ENCODE measurements around the gene PLCL1. TPM values are rescaled to one million over a fixed set of nuclear protein-coding genes. Genes with fewer than 3 reads are reported as not detected.

Gene PLCL1
- polyA plus RNA-seq, 1 of the 3 experiments (the other 2 are of a cell fraction) = 7.7 TPM

DNA sequence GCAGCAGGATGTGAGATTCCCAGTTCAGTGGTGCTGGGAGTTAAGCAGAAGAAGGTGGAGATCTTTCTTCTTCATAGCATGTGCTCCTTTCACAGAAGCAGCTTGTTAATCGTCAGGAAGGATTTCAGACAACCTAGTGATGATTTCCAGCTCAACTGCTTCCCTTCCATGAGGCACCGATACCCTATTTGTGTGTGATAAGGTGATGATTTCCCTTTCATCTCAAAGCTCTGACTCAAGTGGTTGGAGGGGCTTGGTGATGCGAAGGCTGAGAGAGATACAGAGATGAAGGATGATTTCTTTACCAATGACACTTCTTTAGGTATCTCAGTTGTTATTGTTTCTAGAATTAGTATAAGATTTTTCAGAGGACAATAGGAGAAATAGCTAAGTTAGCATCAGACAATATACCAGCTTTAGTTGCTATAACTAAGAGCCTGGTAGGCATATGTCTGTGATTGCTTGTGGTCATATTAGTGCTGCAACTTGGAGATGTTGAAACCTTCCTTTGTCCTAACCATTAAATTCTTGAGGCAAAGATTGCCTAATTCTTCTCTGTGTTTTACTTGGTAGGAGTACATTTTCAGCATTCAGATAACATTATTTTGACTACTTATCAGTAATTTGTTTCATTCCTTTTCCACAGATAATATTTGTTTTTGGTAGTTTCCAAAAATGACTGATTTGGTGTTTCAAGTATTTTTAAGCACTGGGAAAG lies 111.3 kb downstream of the PLCL1 start:
- ChIA-PET POLR2A (no interaction called here), CTCF (interaction anchor here (0.9 kb wide), 1 partner anchor 24 kb away, joined by 3 read pairs; no protein-coding TSS in a partner anchor)
- no peak overlapping the region for H3K27ac ChIP-seq (ENCODE audit: low read depth in 2 of 2, low read length in 1 of 2)
- no peak for DNase-seq
- WGBS (ENCODE audit: low lambda C conversion rate) = 85% methylated on average over 3 of the region's 3 CpGs
- H3K4me3 ChIP-seq (ENCODE audit: low read depth in 2 of 2, low read length in 1 of 2) = no peak overlapping the region
- no peaks in the 10 kb centered on the region for H3F3A ChIP-seq (replicated peaks; ENCODE audit: insufficient read depth)
- H3K9ac ChIP-seq = no peak overlapping the region
- TF ChIP-seq MXI1 (IDR thresholded peaks at IDR 0.05; ENCODE audit: low read depth, low read length) = no peak
- no peak for TF ChIP-seq POLR2AphosphoS5 (IDR thresholded peaks at IDR 0.05; ENCODE audit: low read depth, low read length)
- no peak for TF ChIP-seq FOXM1 (IDR thresholded peaks at IDR 0.05; ENCODE audit: low read depth)
- TF ChIP-seq, protein P1, sequence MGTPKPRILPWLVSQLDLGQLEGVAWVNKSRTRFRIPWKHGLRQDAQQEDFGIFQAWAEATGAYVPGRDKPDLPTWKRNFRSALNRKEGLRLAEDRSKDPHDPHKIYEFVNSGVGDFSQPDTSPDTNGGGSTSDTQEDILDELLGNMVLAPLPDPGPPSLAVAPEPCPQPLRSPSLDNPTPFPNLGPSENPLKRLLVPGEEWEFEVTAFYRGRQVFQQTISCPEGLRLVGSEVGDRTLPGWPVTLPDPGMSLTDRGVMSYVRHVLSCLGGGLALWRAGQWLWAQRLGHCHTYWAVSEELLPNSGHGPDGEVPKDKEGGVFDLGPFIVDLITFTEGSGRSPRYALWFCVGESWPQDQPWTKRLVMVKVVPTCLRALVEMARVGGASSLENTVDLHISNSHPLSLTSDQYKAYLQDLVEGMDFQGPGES (IDR thresholded peaks at IDR 0.05; ENCODE audit: low read depth, low read length) = no peak
- TF ChIP-seq SIN3A (IDR thresholded peaks at IDR 0.05; ENCODE audit: borderline replicate concordance, low read depth, low read length) = no peak
- no peaks in the 10 kb centered on the region for H4K20me1 ChIP-seq (ENCODE audit: insufficient read depth)
- no peaks in the 10 kb centered on the region for H3K27me3 ChIP-seq (ENCODE audit: insufficient read depth)
- no peaks in the 10 kb centered on the region for H3K9me3 ChIP-seq
- no peak overlapping the region for H3K4me2 ChIP-seq
- no peaks in the 10 kb centered on the region for H3K9me2 ChIP-seq
- no peaks in the 10 kb centered on the region; the same call in 1 of the 2 replicates for H3K79me2 ChIP-seq (ENCODE audit: insufficient read depth)
- no peaks in the 10 kb centered on the region for H3K36me3 ChIP-seq (replicated peaks in 1 of 2; ENCODE audit: control insufficient read depth in 1 of 2, insufficient read depth in 2 of 2, low read length in 1 of 2)
- no peaks in the 10 kb centered on the region for H3K4me1 ChIP-seq (ENCODE audit: control insufficient read depth in 1 of 2, insufficient read depth in 2 of 2, low read depth in 1 of 2, low read length in 1 of 2)
- H2AFZ ChIP-seq (ENCODE audit: low read depth) = no peak overlapping the region

DNA sequence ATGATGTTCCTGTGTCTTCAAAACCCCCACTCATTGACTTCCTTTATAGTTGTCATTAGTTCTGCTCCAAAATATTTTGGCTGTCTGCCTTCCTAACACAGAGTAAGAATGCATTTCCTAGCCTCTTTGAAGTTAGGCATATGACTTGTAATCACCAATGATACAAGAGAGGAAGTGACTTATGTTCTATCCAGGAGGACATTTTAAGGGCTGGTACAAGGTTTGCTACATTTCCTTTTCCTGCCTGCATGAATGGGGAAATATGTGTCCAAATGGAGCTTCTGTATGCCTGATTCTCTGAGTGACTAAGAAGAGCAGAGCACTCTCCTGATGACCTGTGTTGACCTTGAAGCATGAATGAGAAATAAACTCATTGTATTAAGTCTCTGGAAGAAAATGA lies 115.1 kb downstream of the PLCL1 start:
- no peaks in the 10 kb centered on the region for H3K36me3 ChIP-seq (replicated peaks in 1 of 2; ENCODE audit: control insufficient read depth in 1 of 2, insufficient read depth in 2 of 2, low read length in 1 of 2)
- H3F3A ChIP-seq (replicated peaks; ENCODE audit: insufficient read depth) = no peaks in the 10 kb centered on the region
- no peaks in the 10 kb centered on the region for H3K9me3 ChIP-seq
- H3K4me2 ChIP-seq = no peak overlapping the region
- no peaks in the 10 kb centered on the region for H3K9me2 ChIP-seq
- H3K4me1 ChIP-seq (ENCODE audit: control insufficient read depth in 1 of 2, insufficient read depth in 2 of 2, low read depth in 1 of 2, low read length in 1 of 2) = no peaks in the 10 kb centered on the region
- H4K20me1 ChIP-seq (ENCODE audit: insufficient read depth) = no peaks in the 10 kb centered on the region
- no peak for TF ChIP-seq RCOR1 (IDR thresholded peaks at IDR 0.05; ENCODE audit: low read length)
- TF ChIP-seq POLR2AphosphoS5 (IDR thresholded peaks at IDR 0.05; ENCODE audit: low read depth, low read length) = no peak
- no peak for TF ChIP-seq FOXJ3 (CRISPR knock-in tag; IDR thresholded peaks at IDR 0.05)
- TF ChIP-seq GABPA (IDR thresholded peaks at IDR 0.05; ENCODE audit: low read depth) = peak; percentile 50
- TF ChIP-seq, protein P2, sequence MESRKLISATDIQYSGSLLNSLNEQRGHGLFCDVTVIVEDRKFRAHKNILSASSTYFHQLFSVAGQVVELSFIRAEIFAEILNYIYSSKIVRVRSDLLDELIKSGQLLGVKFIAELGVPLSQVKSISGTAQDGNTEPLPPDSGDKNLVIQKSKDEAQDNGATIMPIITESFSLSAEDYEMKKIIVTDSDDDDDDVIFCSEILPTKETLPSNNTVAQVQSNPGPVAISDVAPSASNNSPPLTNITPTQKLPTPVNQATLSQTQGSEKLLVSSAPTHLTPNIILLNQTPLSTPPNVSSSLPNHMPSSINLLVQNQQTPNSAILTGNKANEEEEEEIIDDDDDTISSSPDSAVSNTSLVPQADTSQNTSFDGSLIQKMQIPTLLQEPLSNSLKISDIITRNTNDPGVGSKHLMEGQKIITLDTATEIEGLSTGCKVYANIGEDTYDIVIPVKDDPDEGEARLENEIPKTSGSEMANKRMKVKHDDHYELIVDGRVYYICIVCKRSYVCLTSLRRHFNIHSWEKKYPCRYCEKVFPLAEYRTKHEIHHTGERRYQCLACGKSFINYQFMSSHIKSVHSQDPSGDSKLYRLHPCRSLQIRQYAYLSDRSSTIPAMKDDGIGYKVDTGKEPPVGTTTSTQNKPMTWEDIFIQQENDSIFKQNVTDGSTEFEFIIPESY (IDR thresholded peaks at IDR 0.05; ENCODE audit: borderline replicate concordance, low read depth) = no peak
- no peak for TF ChIP-seq MEF2A (IDR thresholded peaks at IDR 0.05; ENCODE audit: borderline replicate concordance, low read depth)
- no peak for TF ChIP-seq EP300 (IDR thresholded peaks at IDR 0.05; ENCODE audit: borderline replicate concordance in 1 of 2, low read depth in 1 of 2, low read length in 1 of 2)
- no peak for TF ChIP-seq RXRA (IDR thresholded peaks at IDR 0.05; ENCODE audit: borderline replicate concordance, low read depth)
- TF ChIP-seq, protein P3, sequence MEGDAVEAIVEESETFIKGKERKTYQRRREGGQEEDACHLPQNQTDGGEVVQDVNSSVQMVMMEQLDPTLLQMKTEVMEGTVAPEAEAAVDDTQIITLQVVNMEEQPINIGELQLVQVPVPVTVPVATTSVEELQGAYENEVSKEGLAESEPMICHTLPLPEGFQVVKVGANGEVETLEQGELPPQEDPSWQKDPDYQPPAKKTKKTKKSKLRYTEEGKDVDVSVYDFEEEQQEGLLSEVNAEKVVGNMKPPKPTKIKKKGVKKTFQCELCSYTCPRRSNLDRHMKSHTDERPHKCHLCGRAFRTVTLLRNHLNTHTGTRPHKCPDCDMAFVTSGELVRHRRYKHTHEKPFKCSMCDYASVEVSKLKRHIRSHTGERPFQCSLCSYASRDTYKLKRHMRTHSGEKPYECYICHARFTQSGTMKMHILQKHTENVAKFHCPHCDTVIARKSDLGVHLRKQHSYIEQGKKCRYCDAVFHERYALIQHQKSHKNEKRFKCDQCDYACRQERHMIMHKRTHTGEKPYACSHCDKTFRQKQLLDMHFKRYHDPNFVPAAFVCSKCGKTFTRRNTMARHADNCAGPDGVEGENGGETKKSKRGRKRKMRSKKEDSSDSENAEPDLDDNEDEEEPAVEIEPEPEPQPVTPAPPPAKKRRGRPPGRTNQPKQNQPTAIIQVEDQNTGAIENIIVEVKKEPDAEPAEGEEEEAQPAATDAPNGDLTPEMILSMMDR (IDR thresholded peaks at IDR 0.05) = no peak
- no peak for TF ChIP-seq FOXM1 (IDR thresholded peaks at IDR 0.05; ENCODE audit: low read depth)
- TF ChIP-seq, protein P4, sequence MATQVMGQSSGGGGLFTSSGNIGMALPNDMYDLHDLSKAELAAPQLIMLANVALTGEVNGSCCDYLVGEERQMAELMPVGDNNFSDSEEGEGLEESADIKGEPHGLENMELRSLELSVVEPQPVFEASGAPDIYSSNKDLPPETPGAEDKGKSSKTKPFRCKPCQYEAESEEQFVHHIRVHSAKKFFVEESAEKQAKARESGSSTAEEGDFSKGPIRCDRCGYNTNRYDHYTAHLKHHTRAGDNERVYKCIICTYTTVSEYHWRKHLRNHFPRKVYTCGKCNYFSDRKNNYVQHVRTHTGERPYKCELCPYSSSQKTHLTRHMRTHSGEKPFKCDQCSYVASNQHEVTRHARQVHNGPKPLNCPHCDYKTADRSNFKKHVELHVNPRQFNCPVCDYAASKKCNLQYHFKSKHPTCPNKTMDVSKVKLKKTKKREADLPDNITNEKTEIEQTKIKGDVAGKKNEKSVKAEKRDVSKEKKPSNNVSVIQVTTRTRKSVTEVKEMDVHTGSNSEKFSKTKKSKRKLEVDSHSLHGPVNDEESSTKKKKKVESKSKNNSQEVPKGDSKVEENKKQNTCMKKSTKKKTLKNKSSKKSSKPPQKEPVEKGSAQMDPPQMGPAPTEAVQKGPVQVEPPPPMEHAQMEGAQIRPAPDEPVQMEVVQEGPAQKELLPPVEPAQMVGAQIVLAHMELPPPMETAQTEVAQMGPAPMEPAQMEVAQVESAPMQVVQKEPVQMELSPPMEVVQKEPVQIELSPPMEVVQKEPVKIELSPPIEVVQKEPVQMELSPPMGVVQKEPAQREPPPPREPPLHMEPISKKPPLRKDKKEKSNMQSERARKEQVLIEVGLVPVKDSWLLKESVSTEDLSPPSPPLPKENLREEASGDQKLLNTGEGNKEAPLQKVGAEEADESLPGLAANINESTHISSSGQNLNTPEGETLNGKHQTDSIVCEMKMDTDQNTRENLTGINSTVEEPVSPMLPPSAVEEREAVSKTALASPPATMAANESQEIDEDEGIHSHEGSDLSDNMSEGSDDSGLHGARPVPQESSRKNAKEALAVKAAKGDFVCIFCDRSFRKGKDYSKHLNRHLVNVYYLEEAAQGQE (IDR thresholded peaks at IDR 0.05; ENCODE audit: low read depth, low read length) = no peak
- TF ChIP-seq, protein P5, sequence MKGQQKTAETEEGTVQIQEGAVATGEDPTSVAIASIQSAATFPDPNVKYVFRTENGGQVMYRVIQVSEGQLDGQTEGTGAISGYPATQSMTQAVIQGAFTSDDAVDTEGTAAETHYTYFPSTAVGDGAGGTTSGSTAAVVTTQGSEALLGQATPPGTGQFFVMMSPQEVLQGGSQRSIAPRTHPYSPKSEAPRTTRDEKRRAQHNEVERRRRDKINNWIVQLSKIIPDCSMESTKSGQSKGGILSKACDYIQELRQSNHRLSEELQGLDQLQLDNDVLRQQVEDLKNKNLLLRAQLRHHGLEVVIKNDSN (IDR thresholded peaks at IDR 0.05; ENCODE audit: borderline replicate concordance, low read depth) = peak; percentile 32; the same call in 1 of the 2 replicates
- TF ChIP-seq RFX5 (IDR thresholded peaks at IDR 0.05; ENCODE audit: low read length) = no peak
- H3K4me3 ChIP-seq (ENCODE audit: low read depth in 2 of 2, low read length in 1 of 2) = no peak overlapping the region
- H3K27me3 ChIP-seq (ENCODE audit: insufficient read depth) = no peaks in the 10 kb centered on the region
- H2AFZ ChIP-seq (ENCODE audit: low read depth) = no peak overlapping the region
- no peak overlapping the region for H3K27ac ChIP-seq (ENCODE audit: low read depth in 2 of 2, low read length in 1 of 2)
- no peak overlapping the region for H3K9ac ChIP-seq
- ChIA-PET POLR2A (no interaction called here), CTCF (no interaction called here)
- DNase-seq = no peak
- H3K79me2 ChIP-seq (ENCODE audit: insufficient read depth) = no peaks in the 10 kb centered on the region

Data from SK-N-SH (cell line).